Measurements from ENCODE around the gene RPE65. TPM values are rescaled to one million over a fixed set of nuclear protein-coding genes. Genes with fewer than 3 reads are reported as not detected.
"Not testable (repeated sequence)": the region's sequence is repeated elsewhere in the genome, so short reads cannot be mapped to it uniquely, and the experiment has no call there.

The RPE65 gene
- total RNA-seq, 2 experiments from 2014 or later = not detected

DNA sequence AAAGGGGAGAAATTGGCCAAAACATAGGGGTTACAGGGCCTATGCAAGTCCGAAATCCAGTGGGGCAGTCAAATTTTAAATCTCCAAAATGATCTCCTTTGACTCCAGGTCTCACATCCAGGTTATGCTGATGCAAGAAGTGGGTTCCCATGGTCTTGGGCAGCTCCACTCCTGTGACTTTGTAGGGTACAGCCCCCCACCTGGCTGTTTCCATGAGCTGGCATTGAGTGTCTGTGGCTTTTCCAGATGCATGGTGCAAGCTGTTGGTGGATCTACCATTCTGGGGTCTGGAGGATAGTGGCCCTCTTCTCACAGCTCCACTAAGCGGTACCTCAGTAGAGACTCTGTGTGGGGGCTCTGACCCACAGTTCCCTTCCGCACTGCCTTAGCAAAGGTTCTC is 54.2 kb downstream of the RPE65 start:
- DNase-seq; H3K4me1 Mint-ChIP-seq; POLR2A ChIA-PET; H3K27ac Mint-ChIP-seq; H3K36me3 Mint-ChIP-seq (ENCODE audit: low read depth); ATAC-seq; CTCF ChIA-PET; H3K9me3 Mint-ChIP-seq (ENCODE audit: low read depth); intact Hi-C loops (cut with DNase I, micrococcal nuclease); H3K4me3 Mint-ChIP-seq; H3K27me3 Mint-ChIP-seq: not testable (repeated sequence)

DNA sequence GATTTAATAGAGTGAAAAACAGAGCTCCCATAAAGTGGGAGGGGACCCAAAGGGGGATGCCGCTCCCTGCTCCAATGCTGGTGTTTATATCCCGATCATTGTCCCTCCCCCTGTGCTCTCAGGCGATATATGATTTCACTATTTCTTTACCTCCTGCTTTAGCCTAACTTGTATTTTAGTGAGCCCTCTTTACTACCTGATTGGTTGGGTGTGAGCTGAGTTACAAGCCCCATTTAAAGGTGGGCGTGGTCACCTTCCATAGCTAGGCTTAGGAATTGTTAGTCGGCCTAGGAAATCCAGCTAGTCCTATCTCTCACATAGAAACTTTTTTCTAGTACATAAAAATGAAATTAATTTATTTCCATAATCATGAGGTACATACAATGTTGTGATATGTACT is 57.3 kb downstream of the RPE65 start:
- H3K4me3 Mint-ChIP-seq; H3K4me1 Mint-ChIP-seq; H3K27me3 Mint-ChIP-seq; H3K36me3 Mint-ChIP-seq (ENCODE audit: low read depth); intact Hi-C loops (cut with DNase I, micrococcal nuclease); H3K27ac Mint-ChIP-seq; H3K9me3 Mint-ChIP-seq (ENCODE audit: low read depth); DNase-seq; POLR2A ChIA-PET; ATAC-seq: not testable (repeated sequence)
- CTCF ChIA-PET = interaction anchor here (0.5 kb wide), 1 partner anchor 513 kb away, joined by 3 read pairs; no protein-coding TSS in a partner anchor

DNA sequence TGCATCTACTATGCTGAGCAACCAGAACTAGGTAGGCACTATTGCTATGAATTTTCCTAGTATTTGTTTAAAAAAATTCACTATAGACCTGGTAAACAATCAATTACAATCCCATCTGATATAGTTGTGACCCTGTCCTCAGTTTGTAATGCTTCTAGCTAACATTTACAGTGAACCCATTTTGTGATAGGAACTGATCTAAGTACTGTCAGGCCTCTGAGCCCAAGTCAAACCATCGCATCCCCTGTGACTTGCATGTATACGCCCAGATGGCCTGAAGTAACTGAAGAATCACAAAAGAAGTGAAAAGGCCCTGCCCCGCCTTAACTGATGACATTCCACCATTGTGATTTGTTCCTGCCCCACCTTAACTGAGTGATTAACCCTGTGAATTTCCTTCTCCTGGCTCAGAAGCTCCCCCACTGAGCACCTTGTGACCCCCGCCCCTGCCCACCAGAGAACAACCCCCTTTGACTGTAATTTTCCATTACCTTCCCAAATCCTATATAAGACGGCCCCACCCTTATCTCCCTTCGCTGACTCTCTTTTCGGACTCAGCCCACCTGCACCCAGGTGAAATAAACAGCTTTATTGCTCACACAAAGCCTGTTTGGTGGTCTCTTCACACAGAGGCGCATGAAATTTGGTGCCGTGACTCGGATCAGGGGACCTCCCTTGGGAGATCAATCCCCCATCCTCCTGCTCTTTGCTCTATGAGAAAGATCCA is 63.8 kb downstream of the RPE65 start:
- H3K27me3 Mint-ChIP-seq; ATAC-seq; H3K4me1 Mint-ChIP-seq; CTCF ChIA-PET; POLR2A ChIA-PET; DNase-seq; H3K9me3 Mint-ChIP-seq (ENCODE audit: low read depth); H3K4me3 Mint-ChIP-seq; intact Hi-C loops (cut with DNase I, micrococcal nuclease); H3K27ac Mint-ChIP-seq; H3K36me3 Mint-ChIP-seq (ENCODE audit: low read depth): not testable (repeated sequence)

DNA sequence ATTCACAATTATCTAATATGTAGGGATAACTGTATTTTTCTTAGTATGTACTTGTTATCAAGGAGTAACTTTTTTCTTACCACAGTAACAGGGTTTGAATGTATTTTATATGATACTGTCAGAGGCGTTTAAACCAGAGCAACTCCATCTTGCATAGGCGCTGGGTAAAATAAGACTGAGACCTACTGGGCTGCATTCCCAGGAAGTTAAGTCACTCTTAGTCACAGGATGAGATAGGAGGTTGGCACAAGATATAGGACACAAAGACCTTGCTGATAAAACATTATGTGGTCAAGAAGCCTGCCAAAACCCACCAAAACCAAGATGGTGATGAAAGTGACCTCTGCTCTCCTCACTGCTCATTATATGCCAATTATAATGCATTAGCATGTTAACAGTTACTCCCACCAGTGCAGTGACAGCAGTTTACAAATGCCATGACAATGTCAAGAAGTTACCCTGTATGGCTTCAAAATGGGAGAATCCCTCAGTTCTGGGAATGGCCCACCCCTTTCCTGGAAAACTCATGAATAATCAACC is 64.8 kb downstream of the RPE65 start:
- no peaks in the 10 kb centered on the region for H3K9me3 Mint-ChIP-seq (ENCODE audit: low read depth)
- ChIA-PET CTCF (no interaction called here), POLR2A (no interaction called here)
- no peak overlapping the region for H3K27ac Mint-ChIP-seq
- ATAC-seq = no peak
- no peaks in the 10 kb centered on the region for H3K36me3 Mint-ChIP-seq (ENCODE audit: low read depth)
- H3K4me3 Mint-ChIP-seq = no peak overlapping the region
- intact Hi-C loops (cut with DNase I, micrococcal nuclease) = no loop called here
- no peaks in the 10 kb centered on the region for H3K27me3 Mint-ChIP-seq
- H3K4me1 Mint-ChIP-seq = no peaks in the 10 kb centered on the region
- DNase-seq = no peak

DNA sequence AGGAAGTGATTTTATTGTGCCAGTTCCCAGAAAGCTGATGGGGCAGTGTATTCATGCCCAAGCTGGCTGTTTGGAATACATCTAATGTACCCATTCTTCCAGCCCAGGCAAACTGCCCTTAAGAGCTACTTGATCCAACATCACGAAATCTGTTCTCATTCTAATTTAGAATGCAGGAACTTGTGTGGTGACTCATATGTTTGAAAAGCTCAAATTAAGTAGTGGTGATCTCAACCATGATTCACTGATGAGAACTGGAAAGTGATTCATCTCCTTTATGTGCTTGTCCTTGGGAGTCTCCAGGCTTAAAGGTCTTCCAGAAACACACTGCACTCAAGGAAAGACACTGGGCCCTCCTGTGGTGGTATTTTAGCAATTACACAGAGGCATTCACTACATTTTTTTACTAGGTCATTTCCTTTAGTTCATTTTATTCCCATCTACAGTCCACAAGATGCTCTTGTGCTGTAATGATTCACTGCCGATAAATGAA is 65.4 kb downstream of the RPE65 start:
- CTCF ChIA-PET = interaction anchor here (0.7 kb wide), 1 partner anchor 1794 kb away, joined by 5 read pairs; no protein-coding TSS in a partner anchor
- intact Hi-C loops (cut with DNase I, micrococcal nuclease) = no loop called here
- H3K36me3 Mint-ChIP-seq (ENCODE audit: low read depth) = no peaks in the 10 kb centered on the region
- no peak overlapping the region for H3K27ac Mint-ChIP-seq
- no peaks in the 10 kb centered on the region for H3K9me3 Mint-ChIP-seq (ENCODE audit: low read depth)
- peak; percentile 77 for ATAC-seq
- no peaks in the 10 kb centered on the region for H3K27me3 Mint-ChIP-seq
- no peaks in the 10 kb centered on the region for H3K4me1 Mint-ChIP-seq
- POLR2A ChIA-PET = no interaction called here
- no peak for DNase-seq
- no peak overlapping the region for H3K4me3 Mint-ChIP-seq

DNA sequence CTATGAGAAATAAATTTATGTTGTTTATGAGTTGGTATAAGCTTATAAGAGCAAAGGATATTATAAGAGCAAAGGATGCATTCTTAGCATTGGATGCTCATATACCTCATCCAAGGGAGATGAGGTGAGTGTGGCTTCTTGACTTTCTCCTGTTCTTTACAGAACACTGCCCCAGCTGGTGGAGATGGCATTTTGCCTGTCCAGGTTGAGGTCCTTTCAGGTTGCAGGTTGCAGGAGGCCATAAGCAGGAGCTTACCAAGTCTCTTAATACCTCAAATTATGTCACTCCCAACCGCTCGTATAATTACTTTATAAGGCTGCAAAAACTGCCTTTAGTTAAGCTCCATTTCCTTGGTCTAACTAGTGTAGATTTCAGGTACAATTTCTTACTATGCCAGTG is 66.7 kb downstream of the RPE65 start:
- CTCF ChIA-PET = no interaction called here
- no peaks in the 10 kb centered on the region for H3K36me3 Mint-ChIP-seq (ENCODE audit: low read depth)
- intact Hi-C loops (cut with DNase I, micrococcal nuclease) = no loop called here
- POLR2A ChIA-PET = no interaction called here
- no peak overlapping the region for H3K27ac Mint-ChIP-seq
- no peaks in the 10 kb centered on the region for H3K9me3 Mint-ChIP-seq (ENCODE audit: low read depth)
- DNase-seq (no peak), ATAC-seq (no peak)
- no peaks in the 10 kb centered on the region for H3K27me3 Mint-ChIP-seq
- H3K4me1 Mint-ChIP-seq = no peaks in the 10 kb centered on the region
- no peak overlapping the region for H3K4me3 Mint-ChIP-seq

DNA sequence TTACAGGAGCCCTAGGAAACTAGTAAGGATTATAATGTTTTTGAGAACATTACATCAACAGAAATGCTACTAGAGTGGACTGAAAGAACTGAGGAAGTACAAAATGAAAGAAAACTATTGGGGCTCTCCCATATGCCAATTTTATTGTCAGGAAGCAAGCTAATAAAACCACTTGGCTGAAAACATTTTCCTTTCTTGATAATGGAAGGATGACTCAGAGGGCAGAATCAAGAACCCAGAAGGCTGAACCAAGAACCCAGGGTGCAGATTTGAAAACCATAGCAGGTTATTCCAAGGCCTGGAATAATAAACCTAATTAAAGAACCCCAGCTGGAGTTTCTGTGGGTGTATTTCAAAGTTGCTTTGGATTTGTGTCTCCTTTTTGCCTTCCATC is 70.7 kb downstream of the RPE65 start:
- intact Hi-C loops (cut with DNase I, micrococcal nuclease) = no loop called here
- POLR2A ChIA-PET = no interaction called here
- no peaks in the 10 kb centered on the region for H3K36me3 Mint-ChIP-seq (ENCODE audit: low read depth)
- no peaks in the 10 kb centered on the region for H3K4me1 Mint-ChIP-seq
- no peak overlapping the region for H3K27ac Mint-ChIP-seq
- H3K27me3 Mint-ChIP-seq = no peaks in the 10 kb centered on the region
- H3K9me3 Mint-ChIP-seq (ENCODE audit: low read depth) = no peaks in the 10 kb centered on the region
- no peak overlapping the region for H3K4me3 Mint-ChIP-seq
- CTCF ChIA-PET = interaction anchor here (1.2 kb wide), 1 partner anchor 258 kb away, joined by 3 read pairs; no protein-coding TSS in a partner anchor
- DNase-seq (no peak), ATAC-seq (no peak)

Other genes with a start within 250 kb of the RPE65 start
- not detected for gene WLS, start 217.4 kb downstream of the RPE65 start, total RNA-seq
- 10 to 100 TPM; 15.9 to 24.3 TPM for gene DEPDC1, start 47.1 kb upstream of the RPE65 start, total RNA-seq